ENCODE data around the gene MYO9A. TPM values are rescaled to one million over a fixed set of nuclear protein-coding genes. Genes with fewer than 3 reads are reported as not detected.

The MYO9A gene
- total RNA-seq, 8 experiments from 2014 or later, result 22.3 to 42.1 (median 31.6) TPM

DNA sequence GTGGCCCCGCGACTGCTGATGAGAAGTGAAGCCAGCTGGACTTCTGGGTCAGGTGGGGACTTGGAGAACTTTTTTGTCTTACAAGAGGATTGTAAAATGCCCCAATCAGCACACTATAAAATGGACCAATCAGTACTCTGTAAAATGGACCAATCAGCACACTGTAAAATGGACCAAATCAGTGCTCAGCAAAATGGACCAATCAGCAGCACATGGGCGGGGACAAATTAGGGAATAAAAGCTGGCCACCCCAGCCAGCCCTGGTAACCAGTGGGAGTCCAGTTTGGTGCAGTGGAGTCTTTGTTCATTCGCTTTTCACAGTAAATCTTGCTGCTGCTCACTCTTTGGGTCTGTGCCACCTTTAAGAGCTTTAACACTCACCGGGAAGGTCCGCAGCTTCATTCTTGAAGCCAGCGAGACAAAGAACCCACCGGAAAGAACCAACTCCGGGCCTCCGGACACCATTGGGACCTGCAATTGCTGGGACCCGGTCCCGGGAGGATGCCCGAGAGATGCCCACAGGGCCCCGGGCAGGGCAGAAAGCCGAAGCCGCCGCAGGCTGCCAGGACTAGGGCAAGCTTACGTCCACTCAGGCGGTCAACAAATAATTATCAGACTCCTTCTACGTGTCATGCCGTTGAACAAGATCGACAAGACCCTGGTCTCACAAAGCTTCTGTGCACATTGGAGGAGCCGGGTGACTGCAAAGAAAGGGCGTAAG lies 315.9 kb downstream of the MYO9A start:
- in situ Hi-C loops (cut with MboI; ENCODE audit: low pct_unique_long_range_greater_than_20kb in 2 of 9, low sequenced_read_pairs in 9 of 9, unreplicated experiment in 9 of 9), result loop anchor here in 1 of 9 experiments (25.0 kb wide), 1 partner anchor 360 kb away; no protein-coding TSS in a partner anchor
- ATAC-seq (replicated peaks in 6 of 8), result no peak
- no peak overlapping the region for H3K4me3 ChIP-seq
- H3K27ac ChIP-seq, result no peak overlapping the region
- 50 to 100% (median 90%) methylated on average over 1 to 21 of the region's 24 CpGs; no CpG with 5 or more reads in 2 of the 10 experiments for WGBS, 10 experiments
- H3K4me1 ChIP-seq (replicated peaks in 1 of 2), result peaks cover 5 to 10% of the 10 kb centered on the region in 2 donors

DNA sequence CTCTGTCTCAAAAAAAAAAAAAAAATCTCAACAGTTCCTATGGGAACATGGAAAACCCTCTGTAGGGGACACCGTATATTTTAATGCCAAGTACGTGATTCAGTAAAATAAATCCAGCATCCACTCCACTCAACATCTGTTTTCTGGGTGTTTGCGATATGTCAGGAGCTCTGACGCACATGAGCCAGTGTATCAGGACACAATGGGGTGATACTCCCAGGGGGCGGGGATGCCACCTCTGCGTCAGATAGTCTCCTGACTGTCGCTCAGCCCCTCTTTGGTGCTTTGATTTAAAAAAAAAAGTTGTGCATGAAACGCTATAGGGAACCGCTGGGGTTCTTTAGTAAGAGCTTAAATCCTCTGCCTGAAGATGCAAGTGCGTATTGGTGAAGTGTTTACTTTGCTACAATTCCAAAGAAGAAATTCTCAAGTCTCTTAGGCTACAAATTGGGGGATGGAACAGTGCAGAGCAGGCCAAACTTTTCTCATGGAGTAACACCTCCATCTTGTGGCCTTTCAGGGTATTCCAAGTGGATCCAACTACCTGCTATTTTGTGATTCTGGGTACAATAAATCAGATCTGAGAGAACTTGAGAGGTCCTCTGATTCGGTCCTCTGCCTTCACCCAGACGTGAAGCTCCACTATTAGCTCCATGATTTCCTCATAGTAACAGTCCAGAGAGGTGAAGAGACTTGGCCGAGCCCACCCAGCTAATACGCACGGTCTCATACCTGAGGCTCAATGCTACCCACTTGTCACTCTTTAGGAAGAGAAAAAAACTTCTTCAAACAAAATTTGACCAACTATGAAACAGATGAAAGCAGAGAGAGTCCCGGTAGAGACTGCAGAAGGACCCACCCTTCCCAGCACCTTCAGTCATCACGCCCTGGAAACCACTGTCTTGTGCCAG lies 316.9 kb downstream of the MYO9A start:
- H3K27ac ChIP-seq, result no peak overlapping the region
- in situ Hi-C loops (cut with MboI; ENCODE audit: low pct_unique_long_range_greater_than_20kb in 2 of 9, low sequenced_read_pairs in 9 of 9, unreplicated experiment in 9 of 9), result loop anchor here in 1 of 9 experiments (25.0 kb wide), 1 partner anchor 361 kb away; no protein-coding TSS in a partner anchor
- WGBS, 10 experiments, result 40 to 64% (median 60%) methylated on average over 1 to 14 of the region's 17 CpGs; no CpG with 5 or more reads in 2 of the 10 experiments
- H3K4me3 ChIP-seq, result no peak overlapping the region
- ATAC-seq (replicated peaks in 6 of 8), result peak; percentile 61 to 91 (median 82)
- H3K4me1 ChIP-seq (replicated peaks in 1 of 2), result no peaks in the 10 kb centered on the region

DNA sequence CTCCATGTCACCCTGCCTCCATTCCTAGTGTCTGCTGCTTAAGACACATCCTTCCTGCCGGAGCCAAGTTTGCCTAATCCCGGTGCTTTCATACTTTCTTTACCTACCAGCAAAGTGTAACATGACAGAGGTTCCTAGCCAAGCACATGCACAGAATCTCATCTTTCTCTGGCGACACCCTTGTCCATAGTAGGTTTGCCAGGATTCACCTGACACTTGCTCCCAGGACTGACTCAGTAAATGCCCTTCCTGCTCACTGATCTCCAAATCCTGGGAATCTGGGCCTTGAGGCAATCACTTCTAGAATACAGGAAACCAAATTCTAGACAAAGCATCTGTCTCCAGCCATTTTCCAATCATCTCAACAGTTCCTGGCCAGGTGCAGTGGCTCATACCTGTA lies 317.8 kb downstream of the MYO9A start:
- in situ Hi-C loops (cut with MboI; ENCODE audit: low pct_unique_long_range_greater_than_20kb in 2 of 9, low sequenced_read_pairs in 9 of 9, unreplicated experiment in 9 of 9), result loop anchor here in 1 of 9 experiments (25.0 kb wide), 1 partner anchor 362 kb away; no protein-coding TSS in a partner anchor
- H3K4me1 ChIP-seq (replicated peaks in 1 of 2), result no peaks in the 10 kb centered on the region
- no peak for ATAC-seq (replicated peaks in 6 of 8)
- no peak overlapping the region for H3K4me3 ChIP-seq
- 67 to 100% (median 94%) methylated on average over 1 to 3 of the region's 3 CpGs; no CpG with 5 or more reads in 3 of the 10 experiments for WGBS, 10 experiments
- H3K27ac ChIP-seq, result no peak overlapping the region

DNA sequence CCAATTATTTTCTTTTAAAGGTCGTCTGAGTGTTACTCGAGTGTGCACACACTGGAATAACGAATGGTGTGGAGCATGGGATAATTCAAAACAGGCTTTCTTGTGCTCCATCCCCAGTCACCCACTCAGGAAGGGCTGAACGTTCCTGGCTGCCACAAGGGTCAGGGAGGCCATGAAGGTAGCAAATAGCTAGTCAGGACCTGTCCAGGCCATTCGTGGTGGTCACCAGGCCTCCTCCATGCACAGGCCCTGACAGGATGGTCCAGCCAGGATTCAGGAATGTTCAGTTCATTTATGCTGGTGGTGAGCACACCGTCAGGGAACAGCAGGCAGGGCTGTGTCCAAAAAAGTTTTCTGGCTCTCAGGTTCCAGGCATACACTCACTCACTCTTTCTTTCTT lies 319.3 kb downstream of the MYO9A start:
- 50 to 100% (median 67%) methylated on average over 1 to 5 of the region's 6 CpGs; no CpG with 5 or more reads in 5 of the 10 experiments for WGBS, 10 experiments
- no peak for ATAC-seq (replicated peaks in 6 of 8)
- no peak overlapping the region for H3K4me3 ChIP-seq
- no peak overlapping the region for H3K27ac ChIP-seq
- no peaks in the 10 kb centered on the region for H3K4me1 ChIP-seq (replicated peaks in 1 of 2)
- in situ Hi-C loops (cut with MboI; ENCODE audit: low pct_unique_long_range_greater_than_20kb in 2 of 9, low sequenced_read_pairs in 9 of 9, unreplicated experiment in 9 of 9), result no loop called here

DNA sequence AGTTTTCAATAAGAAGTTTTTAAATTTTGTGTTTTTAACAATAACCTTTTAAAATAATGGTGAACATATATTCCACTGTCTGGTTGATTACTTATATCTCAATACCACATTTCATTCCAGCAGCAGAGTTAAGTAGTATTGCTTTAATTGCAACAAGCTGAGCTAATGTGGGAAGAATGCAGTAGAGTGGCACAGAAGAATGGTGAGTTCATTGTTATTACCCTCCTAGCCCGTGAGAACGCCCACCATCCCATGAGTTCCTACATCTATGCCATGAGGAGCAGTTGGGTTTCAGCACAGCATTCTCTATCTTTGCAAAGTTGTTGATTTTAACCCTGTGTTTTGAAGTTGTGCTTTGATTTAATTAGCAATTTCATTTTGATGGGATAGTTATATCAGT lies 325.4 kb downstream of the MYO9A start:
- Histone ChIP-seq H3K27ac (no peak overlapping the region), H3K4me3 (no peak overlapping the region), H3K4me1 (replicated peaks in 1 of 2) (no peaks in the 10 kb centered on the region)
- 6 to 94% (median 57%) methylated on average over 2 of the region's 2 CpGs; no CpG with 5 or more reads in 1 of the 10 experiments for WGBS, 10 experiments
- peak in 3 of 8 experiments; percentile 29 to 72 (median 70) for ATAC-seq (replicated peaks in 6 of 8)
- in situ Hi-C loops (cut with MboI; ENCODE audit: low pct_unique_long_range_greater_than_20kb in 2 of 9, low sequenced_read_pairs in 9 of 9, unreplicated experiment in 9 of 9), result no loop called here

DNA sequence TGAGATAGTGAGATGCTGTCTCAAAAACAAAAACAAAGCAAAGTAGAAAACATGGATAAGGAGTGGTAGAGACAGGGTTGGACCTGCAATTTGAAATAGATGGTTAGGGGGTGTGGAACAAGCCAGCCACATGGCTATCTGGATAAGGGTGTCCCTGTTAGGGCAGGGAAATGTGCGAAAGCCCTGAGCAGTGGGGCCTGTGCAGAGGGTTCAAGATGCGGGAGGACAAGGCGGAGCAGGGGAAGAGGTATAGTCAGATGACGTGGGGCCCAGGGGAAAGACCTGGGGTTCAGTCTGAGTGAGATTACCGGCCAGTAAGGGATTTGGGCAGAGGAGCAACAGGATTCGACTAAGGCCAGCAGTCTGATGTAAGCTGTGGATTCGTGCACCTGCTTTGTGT lies 326.0 kb downstream of the MYO9A start:
- H3K27ac ChIP-seq, result no peak overlapping the region
- WGBS, 10 experiments, result 40 to 100% (median 92%) methylated on average over 1 to 4 of the region's 7 CpGs; no CpG with 5 or more reads in 3 of the 10 experiments
- no peak overlapping the region for H3K4me3 ChIP-seq
- in situ Hi-C loops (cut with MboI; ENCODE audit: low pct_unique_long_range_greater_than_20kb in 2 of 9, low sequenced_read_pairs in 9 of 9, unreplicated experiment in 9 of 9), result no loop called here
- H3K4me1 ChIP-seq (replicated peaks in 1 of 2), result no peaks in the 10 kb centered on the region
- ATAC-seq (replicated peaks in 6 of 8), result no peak

DNA sequence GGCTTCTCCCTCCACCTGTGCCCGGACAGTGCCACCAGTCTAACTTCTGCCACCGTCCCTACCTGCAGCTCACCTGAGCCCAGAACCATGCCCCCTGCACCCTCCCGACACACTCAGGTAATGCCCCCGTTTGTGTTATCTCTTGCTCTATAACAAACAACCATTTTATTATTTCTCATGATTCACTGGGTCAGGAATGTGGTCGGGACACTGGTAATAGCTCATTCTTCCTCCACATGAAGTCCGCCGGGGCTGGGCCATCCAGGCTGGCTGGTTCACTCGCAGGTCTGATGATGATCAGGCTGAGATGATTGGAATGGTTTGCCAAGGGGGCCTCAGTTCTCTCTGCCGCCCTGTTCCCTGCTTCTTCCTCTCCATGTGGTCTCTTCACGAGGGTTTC lies 327.9 kb downstream of the MYO9A start:
- in situ Hi-C loops (cut with MboI; ENCODE audit: low pct_unique_long_range_greater_than_20kb in 2 of 9, low sequenced_read_pairs in 9 of 9, unreplicated experiment in 9 of 9), result no loop called here
- no peak overlapping the region for H3K27ac ChIP-seq
- no peaks in the 10 kb centered on the region for H3K4me1 ChIP-seq (replicated peaks in 1 of 2)
- H3K4me3 ChIP-seq, result no peak overlapping the region
- 60 to 91% (median 82%) methylated on average over 4 to 7 of the region's 10 CpGs; no CpG with 5 or more reads in 5 of the 10 experiments for WGBS, 10 experiments
- ATAC-seq (replicated peaks in 6 of 8), result no peak

DNA sequence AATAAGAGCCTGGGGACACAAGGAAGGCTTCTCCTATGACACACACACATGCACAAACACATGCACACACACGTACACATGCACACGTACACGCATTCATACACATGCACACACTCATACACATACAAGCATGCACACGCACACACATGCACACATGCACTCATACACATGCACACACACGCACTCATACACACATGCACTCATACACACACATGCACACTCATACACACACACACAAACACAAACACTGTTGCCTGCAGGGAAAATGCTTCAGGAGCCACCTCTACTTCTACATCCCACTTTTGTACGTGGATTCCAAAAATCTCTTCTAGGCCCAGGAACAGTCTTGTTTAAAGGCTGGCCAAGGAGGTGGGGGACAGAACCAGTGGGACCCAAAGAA lies 328.3 kb downstream of the MYO9A start:
- no peak overlapping the region for H3K4me3 ChIP-seq
- in situ Hi-C loops (cut with MboI; ENCODE audit: low pct_unique_long_range_greater_than_20kb in 2 of 9, low sequenced_read_pairs in 9 of 9, unreplicated experiment in 9 of 9), result no loop called here
- 60 to 100% (median 84%) methylated on average over 1 to 4 of the region's 6 CpGs; no CpG with 5 or more reads in 4 of the 10 experiments for WGBS, 10 experiments
- H3K27ac ChIP-seq, result no peak overlapping the region
- no peak for ATAC-seq (replicated peaks in 6 of 8)
- H3K4me1 ChIP-seq (replicated peaks in 1 of 2), result no peaks in the 10 kb centered on the region

DNA sequence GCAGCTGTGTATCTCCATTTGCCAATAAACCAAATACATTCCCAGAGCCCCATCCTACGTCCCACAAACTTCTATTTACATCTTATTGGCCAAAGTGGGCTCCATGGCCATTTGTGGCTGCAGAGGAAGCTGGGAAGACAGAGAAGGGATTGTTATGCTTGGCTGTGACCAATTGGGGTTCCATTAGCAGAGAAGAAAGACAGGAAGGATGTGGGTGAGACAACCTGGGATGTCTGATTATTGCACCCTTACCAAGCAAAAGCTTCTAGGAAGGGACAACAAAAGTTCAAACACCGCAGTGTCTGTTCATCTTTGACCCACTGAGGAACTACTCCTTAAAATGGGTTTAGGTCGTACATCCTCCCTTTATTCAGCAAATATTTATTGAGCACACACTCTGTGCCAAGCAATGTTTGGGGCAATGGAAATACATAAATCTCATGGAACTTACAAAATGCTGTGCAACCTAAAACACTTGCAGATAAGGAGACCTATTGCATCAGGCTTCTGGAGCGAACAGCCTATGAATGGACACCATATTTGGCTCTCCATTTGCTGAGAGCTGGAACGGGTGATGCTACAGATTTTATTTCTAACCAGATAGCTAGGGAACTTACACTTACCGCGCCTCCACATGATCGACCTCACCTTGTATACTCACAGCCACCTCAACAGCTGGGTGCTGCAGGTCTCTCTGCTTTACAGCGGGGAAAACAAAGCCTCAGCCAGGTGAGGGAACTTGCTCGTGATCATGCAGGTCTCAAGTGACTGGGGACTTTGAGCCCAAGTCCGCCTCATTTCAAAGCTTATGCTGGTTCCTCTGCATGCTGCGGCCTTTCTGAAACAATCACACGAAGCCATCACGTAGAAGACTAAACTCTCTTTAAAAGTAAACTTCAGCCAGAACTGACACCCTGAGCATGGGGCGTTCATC lies 329.0 kb downstream of the MYO9A start:
- Histone ChIP-seq H3K4me1 (replicated peaks in 1 of 2) (no peaks in the 10 kb centered on the region), H3K27ac (no peak overlapping the region), H3K4me3 (no peak overlapping the region)
- WGBS, 10 experiments, result 26 to 100% (median 80%) methylated on average over 2 to 11 of the region's 15 CpGs; no CpG with 5 or more reads in 1 of the 10 experiments
- in situ Hi-C loops (cut with MboI; ENCODE audit: low pct_unique_long_range_greater_than_20kb in 2 of 9, low sequenced_read_pairs in 9 of 9, unreplicated experiment in 9 of 9), result no loop called here
- no peak for ATAC-seq (replicated peaks in 6 of 8)

DNA sequence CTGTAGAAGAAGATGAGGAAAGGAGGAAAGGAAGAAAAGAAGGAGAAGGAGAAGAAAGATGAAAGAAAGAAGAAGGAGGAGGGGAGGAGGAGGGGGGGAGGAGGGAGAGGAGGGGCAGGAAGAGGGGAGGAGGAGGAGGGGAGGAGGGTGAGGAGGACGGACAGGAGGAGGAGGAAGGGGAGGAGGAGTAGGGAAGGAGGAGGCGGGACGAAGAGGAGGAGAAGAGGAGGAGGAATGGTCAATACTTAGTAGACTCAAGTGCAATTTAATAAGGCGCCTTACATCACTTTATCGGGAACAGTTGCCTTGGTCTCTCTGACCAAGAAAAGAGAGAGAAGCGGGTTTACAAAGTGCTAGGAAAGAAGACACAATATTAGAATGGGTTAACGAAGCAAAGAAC lies 331.3 kb downstream of the MYO9A start:
- in situ Hi-C loops (cut with MboI; ENCODE audit: low pct_unique_long_range_greater_than_20kb in 2 of 9, low sequenced_read_pairs in 9 of 9, unreplicated experiment in 9 of 9), result no loop called here
- ATAC-seq (replicated peaks in 6 of 8), result no peak
- WGBS, 10 experiments, result 80 to 100% (median 96%) methylated on average over 1 to 4 of the region's 7 CpGs; no CpG with 5 or more reads in 4 of the 10 experiments

DNA sequence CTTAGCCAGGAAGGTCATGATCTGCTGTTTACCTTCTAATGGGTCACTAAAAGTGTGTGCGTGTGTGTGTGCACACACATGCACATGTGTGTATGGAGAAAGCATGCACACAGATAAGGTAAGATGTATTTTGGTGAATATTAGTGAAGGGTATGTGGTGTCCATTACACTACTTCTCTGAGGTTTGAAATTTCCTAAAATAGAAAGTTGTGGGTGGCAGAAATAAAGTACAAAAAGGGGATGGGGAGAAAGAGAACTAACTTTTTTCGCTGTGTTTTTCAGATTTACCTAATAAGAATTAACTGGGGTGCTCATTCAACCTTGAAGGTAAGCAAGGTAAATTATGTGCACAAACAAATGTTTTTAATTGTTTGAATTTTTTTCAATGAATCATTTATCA lies 332.0 kb downstream of the MYO9A start:
- ATAC-seq (replicated peaks in 6 of 8), result no peak
- 13 to 93% (median 81%) methylated on average over 1 to 2 of the region's 2 CpGs; no CpG with 5 or more reads in 2 of the 10 experiments for WGBS, 10 experiments
- Histone ChIP-seq H3K27ac (no peak overlapping the region), H3K4me1 (replicated peaks in 1 of 2) (peaks cover 4% of the 10 kb centered on the region in 2 donors), H3K4me3 (no peak overlapping the region)
- in situ Hi-C loops (cut with MboI; ENCODE audit: low pct_unique_long_range_greater_than_20kb in 2 of 9, low sequenced_read_pairs in 9 of 9, unreplicated experiment in 9 of 9), result no loop called here

More for the DNA sequence above, 331.3 kb downstream of the MYO9A start:
- Histone ChIP-seq H3K27ac (no peak overlapping the region), H3K4me1 (replicated peaks in 1 of 2) (peaks cover 4% of the 10 kb centered on the region in 2 donors), H3K4me3 (no peak overlapping the region)

DNA sequence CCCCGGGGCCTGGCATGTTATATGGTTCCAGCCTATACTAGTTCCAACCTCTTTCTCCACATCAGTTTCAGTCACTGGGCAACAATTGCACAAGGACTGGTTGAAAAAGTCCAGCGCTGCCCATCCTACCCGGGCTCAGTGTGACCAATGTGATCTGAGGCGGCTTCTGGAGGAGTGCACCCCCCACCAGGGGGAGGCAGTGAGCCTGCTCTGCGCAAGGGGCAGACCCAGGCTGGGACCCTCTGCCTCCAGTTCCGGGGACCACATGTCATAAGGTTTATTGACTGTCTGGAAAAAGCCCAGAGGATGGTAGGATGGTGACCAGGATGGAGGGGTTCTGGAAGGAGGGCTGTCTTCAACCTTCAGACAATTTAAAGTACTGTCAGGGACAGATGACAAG lies 333.2 kb downstream of the MYO9A start:
- WGBS, 10 experiments, result 20 to 100% (median 87%) methylated on average over 1 to 5 of the region's 6 CpGs; no CpG with 5 or more reads in 4 of the 10 experiments
- Histone ChIP-seq H3K27ac (no peak overlapping the region), H3K4me1 (replicated peaks in 1 of 2) (peaks cover 4% of the 10 kb centered on the region in 2 donors), H3K4me3 (no peak overlapping the region)
- in situ Hi-C loops (cut with MboI; ENCODE audit: low pct_unique_long_range_greater_than_20kb in 2 of 9, low sequenced_read_pairs in 9 of 9, unreplicated experiment in 9 of 9), result no loop called here
- ATAC-seq (replicated peaks in 6 of 8), result peak in 1 of 8 experiments; percentile 25
